Peyer's patch (tissue), 4 donors: ENCODE data around the gene LZTS2.
"Not testable (repeated sequence)": the region's sequence is repeated elsewhere in the genome, so short reads cannot be mapped to it uniquely, and the experiment has no call there.

Experiments used
- POLR2A ChIP-seq, 2 donors: fragments of 450-650 bp; IDR thresholded peaks; one replicate each; pipeline ENCODE4 v1.5.1; 2017; ENCODE audit warnings: antibody characterized with exemption in 2 of 2, mild to moderate bottlenecking in 2 of 2, moderate library complexity in 2 of 2
- TF ChIP-seq, protein P1 (sequence below), 6 experiments: fragments of 450-650 bp in 4 of 6; fragments of 200-600 bp in 2 of 6; sonication (generic) in 1 of 6; IDR thresholded peaks; one replicate each; pipeline ENCODE4 v1.5.1; 2017 to 2019; ENCODE audit warnings: antibody characterized with exemption in 6 of 6, mild to moderate bottlenecking in 3 of 6, moderate library complexity in 1 of 6

DNA sequence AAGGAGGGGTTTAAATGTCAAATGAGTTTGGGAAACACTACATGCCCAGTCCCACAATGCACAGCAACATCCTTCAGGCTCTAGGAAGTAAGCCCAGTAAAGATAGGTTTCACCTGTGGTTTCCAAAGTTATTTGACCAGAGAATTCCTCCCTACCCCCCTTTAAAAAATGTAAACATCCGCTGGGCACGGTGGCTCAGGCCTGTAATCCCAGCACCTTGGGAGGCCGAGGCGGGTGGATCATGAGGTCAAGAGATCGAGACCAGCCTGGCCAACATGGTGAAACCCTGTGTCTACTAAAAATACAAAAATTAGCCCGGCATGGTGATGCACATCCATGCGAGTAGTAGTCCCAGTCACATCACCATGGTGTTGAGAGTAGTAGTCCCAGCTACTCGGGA lies 24.2 kb upstream of the LZTS2 start:
- TF ChIP-seq, protein P1, sequence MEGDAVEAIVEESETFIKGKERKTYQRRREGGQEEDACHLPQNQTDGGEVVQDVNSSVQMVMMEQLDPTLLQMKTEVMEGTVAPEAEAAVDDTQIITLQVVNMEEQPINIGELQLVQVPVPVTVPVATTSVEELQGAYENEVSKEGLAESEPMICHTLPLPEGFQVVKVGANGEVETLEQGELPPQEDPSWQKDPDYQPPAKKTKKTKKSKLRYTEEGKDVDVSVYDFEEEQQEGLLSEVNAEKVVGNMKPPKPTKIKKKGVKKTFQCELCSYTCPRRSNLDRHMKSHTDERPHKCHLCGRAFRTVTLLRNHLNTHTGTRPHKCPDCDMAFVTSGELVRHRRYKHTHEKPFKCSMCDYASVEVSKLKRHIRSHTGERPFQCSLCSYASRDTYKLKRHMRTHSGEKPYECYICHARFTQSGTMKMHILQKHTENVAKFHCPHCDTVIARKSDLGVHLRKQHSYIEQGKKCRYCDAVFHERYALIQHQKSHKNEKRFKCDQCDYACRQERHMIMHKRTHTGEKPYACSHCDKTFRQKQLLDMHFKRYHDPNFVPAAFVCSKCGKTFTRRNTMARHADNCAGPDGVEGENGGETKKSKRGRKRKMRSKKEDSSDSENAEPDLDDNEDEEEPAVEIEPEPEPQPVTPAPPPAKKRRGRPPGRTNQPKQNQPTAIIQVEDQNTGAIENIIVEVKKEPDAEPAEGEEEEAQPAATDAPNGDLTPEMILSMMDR (IDR thresholded peaks at IDR 0.05) = not testable (repeated sequence)
- TF ChIP-seq POLR2A (IDR thresholded peaks at IDR 0.05) = not testable (repeated sequence)
